ENCODE measurements around the gene SPN. TPM values are rescaled to one million over a fixed set of nuclear protein-coding genes. Genes with fewer than 3 reads are reported as not detected.
A peak's percentile ranks its signal among the peaks of the same experiment; 100 is the strongest.

Gene SPN
- total RNA-seq, 4 donors from 2014 or later = 1.1 to 1.5 (median 1.3) TPM

GRCh38 chr16:29676989-29677785, 14.1 kb downstream of the SPN start:
- Histone ChIP-seq H3K27me3 (no peaks in the 10 kb centered on the region), H3K36me3 (no peaks in the 10 kb centered on the region), H3K4me1 (peaks cover 0 to 22% (median 0%) of the 10 kb centered on the region in 4 donors), H3K4me3 (no peak overlapping the region), H3K9me3 (no peaks in the 10 kb centered on the region), H3K27ac (no peak overlapping the region)
- TF ChIP-seq EP300 (IDR thresholded peaks at IDR 0.05) (no peak), CTCF (IDR thresholded peaks at IDR 0.05) (no peak), POLR2A (IDR thresholded peaks at IDR 0.05) (no peak)
- DNase-seq (ENCODE audit: low spot score in 2 of 2) = no peak
- 86 to 91% methylated on average over 23 of the region's 23 CpGs for WGBS, 2 donors

DNA sequence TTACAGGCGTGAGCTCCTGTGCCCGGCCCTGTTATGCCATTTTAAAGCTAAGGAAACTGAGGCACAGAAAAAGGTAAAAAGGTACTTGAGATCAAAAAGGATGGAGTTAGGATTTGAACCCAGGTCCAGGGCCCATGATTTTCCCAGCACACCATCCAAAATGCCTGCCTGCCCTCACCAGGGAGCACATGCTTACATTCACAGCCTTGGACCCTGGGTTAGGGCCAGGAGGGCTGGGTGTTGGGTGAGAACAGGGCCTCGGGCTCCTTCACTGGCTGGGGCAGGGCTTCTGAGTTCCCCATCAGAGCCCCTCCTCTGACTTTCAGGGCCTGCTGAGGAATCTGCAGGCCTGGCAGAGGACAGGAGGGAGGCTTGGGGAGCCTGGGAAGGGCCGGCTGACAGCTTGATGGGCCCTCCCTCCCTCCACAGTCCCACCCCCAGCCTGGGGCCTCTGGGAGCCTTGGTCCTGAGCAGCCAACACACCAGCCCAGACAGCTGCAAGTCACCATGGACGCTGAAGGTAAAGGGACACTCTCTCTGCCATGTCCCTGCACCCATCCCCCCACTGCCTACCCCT, 15.7 kb downstream of the SPN start, which contains the start of gene QPRT:
Gene QPRT, plus strand, starts transcription at position 490 of the 577 bp plus-strand sequence. Its CDS starts 18 bp downstream, at position 508.
- H3K27ac ChIP-seq = peak within 1 kb of the TSS; percentile 3 to 79 (median 70)
- no peaks in the 10 kb centered on the region for H3K36me3 ChIP-seq
- H3K4me3 ChIP-seq = peak within 1 kb of the TSS; percentile 8 to 42 (median 35)
- 41 to 47% methylated on average over 5 of the region's 5 CpGs for WGBS, 2 donors
- TF ChIP-seq POLR2A (IDR thresholded peaks at IDR 0.05) (no peak), CTCF (IDR thresholded peaks at IDR 0.05) (no peak), EP300 (IDR thresholded peaks at IDR 0.05) (no peak)
- H3K9me3 ChIP-seq = no peaks in the 10 kb centered on the region
- DNase-seq (ENCODE audit: low spot score in 2 of 2) = no peak
- H3K27me3 ChIP-seq = no peaks in the 10 kb centered on the region
- H3K4me1 ChIP-seq = peaks cover 0 to 22% (median 0%) of the 10 kb centered on the region in 4 donors

DNA sequence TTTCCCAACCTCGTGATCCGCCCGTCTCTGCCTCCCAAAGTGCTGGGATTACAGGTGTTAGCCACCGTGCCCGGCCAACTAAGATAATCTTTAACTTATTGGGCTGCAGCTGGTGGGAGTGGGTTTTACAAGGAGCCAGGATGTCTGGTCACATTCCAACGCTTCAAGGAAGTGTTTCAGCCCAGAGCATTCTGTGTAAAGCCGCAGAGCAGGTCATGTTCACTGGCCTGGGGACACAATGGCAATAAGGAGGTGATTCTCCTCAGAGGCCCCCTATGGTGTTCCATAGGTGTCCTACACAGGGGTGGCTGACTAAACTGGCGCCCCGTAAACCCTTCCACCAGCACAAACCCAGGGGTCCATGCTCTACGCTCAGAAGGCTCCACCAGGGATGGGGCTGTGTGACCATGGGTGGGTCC, 17.1 kb downstream of the SPN start:
- Histone ChIP-seq H3K4me3 (peak overlapping the region in 2 of 4 donors; percentile 36 to 42), H3K9me3 (no peaks in the 10 kb centered on the region), H3K27me3 (no peaks in the 10 kb centered on the region), H3K4me1 (peaks cover 0 to 14% (median 0%) of the 10 kb centered on the region in 4 donors), H3K36me3 (no peaks in the 10 kb centered on the region), H3K27ac (peak overlapping the region in 1 of 4 donors; percentile 59)
- TF ChIP-seq EP300 (IDR thresholded peaks at IDR 0.05) = no peak
- TF ChIP-seq CTCF (IDR thresholded peaks at IDR 0.05) = no peak
- no peak for TF ChIP-seq POLR2A (IDR thresholded peaks at IDR 0.05)
- 85 to 90% methylated on average over 10 of the region's 10 CpGs for WGBS, 2 donors
- DNase-seq (ENCODE audit: low spot score in 2 of 2) = no peak

- H3K9me3 ChIP-seq = no peaks in the 10 kb centered on the region
- WGBS, 2 donors = 92 to 93% methylated on average over 9 of the region's 9 CpGs
Observed at GRCh38 chr16:29683543-29684090, 20.6 kb downstream of the SPN start.

More at GRCh38 chr16:29683543-29684090, 20.6 kb downstream of the SPN start:
- peaks cover 0 to 11% (median 0%) of the 10 kb centered on the region in 4 donors for H3K4me1 ChIP-seq
- TF ChIP-seq CTCF (IDR thresholded peaks at IDR 0.05) (no peak), POLR2A (IDR thresholded peaks at IDR 0.05) (no peak), EP300 (IDR thresholded peaks at IDR 0.05) (no peak)
- no peak for DNase-seq (ENCODE audit: low spot score in 2 of 2)
- no peak overlapping the region for H3K4me3 ChIP-seq
- no peaks in the 10 kb centered on the region for H3K36me3 ChIP-seq
- no peaks in the 10 kb centered on the region for H3K27me3 ChIP-seq
- no peak overlapping the region for H3K27ac ChIP-seq

Data from tibial nerve (tissue), 4 donors.